Embryonic facial prominence (tissue), 1 donor: ENCODE results near the gene LMNA.
"Not testable (repeated sequence)": the region's sequence is repeated elsewhere in the genome, so short reads cannot be mapped to it uniquely, and the experiment has no call there.

ENCODE experiments used
- DNase-seq: peaks from one replicate; pipeline ENCODE4 v3.0.0-alpha.2; 2016; ENCODE audit errors: extremely low spot score

Gene LMNA

GRCh38 chr1:156104861-156105832 is 9.4 kb upstream of the LMNA start:
- no peak for DNase-seq

- no peak for DNase-seq
Observed at GRCh38 chr1:156106624-156107488, 7.7 kb upstream of the LMNA start.

DNA sequence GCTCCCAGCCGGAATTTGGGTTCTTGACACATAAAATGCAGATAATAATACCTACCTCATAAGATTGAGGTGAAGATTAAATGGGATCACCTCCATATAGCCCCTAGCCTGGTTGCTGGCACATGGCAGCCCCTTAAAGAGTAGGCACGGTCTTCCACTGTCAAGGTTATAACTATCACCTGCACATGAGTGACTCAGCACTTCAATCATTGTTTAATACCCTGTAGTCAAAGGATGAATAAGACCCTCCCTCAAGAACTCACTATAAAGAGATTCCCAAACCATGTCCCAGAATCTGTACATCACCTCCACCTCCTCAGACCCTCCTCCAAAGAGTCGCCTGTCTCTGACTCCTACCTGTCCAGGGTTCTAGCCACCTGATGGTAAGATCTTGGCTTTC is 6.5 kb upstream of the LMNA start:
- no peak for DNase-seq

DNA sequence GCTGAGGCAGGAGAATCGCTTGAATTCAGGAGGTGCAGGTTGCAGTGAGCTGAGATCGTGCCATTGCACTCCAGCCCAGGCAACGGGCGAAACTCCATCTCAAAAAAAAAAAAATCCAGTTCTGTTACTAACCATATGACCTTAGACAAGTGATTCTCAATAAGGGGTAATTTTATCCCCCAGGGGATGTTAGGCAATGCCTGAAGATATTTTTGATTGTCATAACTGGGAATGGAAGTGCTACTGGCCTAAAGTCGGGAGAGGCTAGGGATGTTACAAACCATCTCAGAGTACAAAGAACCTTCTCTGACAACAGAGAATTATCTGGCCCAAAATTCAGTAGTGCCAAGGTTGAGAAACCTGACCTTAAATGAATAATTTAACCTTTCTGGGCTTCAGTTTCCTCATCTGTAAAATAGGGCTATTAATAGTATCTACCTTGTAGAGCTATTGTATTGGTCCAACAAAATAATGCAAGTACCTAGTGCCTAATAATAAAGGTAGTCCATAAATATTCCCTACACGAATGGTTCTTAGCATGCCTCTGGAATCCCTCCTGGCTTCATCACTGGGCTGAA is 5.8 kb upstream of the LMNA start:
- no peak for DNase-seq

GRCh38 chr1:156110252-156110651 is 4.3 kb upstream of the LMNA start:
- no peak for DNase-seq

GRCh38 chr1:156111355-156111962 is 3.1 kb upstream of the LMNA start:
- DNase-seq: no peak

DNA sequence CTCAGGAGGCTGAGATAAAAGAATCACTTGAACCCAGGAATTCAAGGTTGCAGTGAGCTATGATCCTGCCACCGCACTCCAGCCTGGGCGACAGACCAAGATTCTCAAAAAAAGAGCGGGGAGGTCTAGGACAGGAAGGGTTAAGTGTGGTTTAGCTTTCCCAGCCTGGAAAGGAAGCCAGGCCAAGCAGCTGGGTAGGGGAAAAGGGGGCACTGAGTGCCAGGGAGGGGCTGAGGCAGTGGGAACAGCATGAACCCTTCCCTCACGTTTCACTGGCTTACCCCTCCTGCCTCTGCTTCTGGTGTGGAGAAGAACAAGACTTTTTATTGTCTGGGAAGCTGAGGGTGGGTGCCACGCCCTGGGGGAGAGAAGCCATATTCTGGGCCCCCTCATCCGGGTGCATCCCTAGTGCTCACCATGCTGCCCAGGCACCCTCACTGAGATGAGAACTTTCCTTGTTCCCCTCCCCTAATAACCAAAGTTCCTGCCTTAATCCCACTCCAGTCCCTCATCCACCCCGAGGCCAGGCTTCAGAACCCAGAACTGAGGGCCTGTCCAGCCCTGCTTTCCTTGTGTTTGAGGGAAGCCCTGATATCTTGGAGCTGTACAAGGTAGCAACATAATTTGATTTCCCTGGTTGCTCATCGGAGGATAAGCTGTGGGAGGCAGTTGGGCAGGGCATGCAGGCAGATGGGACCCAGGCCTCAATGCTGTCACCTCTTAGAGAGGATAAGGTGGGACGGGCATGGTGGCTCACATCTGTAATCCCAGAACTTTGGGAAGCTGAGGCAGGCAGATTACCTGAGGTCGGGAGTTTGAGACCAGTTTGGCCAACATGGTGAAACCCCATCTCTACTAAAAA is 2.0 kb upstream of the LMNA start:
- no peak for DNase-seq

DNA sequence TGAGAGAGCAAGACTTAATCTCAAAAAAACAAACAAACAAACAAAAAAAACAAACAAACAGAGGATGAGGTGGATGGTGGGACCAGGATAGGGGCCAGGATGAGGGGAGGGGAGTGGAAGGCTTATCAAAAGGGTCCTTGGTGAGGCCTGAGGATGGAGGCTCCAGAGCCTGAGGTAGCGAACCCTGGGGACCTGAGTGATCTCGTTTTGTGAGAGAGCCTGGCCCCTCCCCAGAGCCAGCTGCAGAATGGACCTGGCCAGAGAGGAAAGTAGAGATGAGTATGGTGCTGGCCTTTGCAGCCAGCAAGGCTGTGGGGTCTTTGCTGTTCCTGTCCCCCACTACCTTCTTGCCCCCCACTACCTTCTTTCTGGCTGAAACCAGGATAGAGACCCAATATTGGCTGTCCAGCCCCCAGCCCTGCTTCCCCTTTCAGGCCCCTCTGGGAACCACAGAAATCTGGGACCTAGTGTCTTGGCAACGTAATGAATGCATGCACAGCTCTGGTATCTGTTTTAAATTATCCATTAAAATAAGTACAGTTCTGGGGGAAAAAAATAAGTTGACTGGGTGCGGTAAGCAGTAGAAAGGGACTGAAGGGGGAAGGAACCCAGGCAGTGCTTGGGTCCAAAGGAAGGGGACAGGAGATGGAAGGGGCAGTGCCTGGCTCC is 1.1 kb upstream of the LMNA start:
- peak; percentile 88 for DNase-seq

DNA sequence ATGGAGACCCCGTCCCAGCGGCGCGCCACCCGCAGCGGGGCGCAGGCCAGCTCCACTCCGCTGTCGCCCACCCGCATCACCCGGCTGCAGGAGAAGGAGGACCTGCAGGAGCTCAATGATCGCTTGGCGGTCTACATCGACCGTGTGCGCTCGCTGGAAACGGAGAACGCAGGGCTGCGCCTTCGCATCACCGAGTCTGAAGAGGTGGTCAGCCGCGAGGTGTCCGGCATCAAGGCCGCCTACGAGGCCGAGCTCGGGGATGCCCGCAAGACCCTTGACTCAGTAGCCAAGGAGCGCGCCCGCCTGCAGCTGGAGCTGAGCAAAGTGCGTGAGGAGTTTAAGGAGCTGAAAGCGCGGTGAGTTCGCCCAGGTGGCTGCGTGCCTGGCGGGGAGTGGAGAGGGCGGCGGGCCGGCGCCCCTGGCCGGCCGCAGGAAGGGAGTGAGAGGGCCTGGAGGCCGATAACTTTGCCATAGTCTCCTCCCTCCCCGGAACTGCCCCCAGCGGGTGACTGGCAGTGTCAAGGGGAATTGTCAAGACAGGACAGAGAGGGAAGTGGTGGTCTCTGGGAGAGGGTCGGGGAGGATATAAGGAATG is 505 bp downstream of the LMNA start:
- DNase-seq: no peak

DNA sequence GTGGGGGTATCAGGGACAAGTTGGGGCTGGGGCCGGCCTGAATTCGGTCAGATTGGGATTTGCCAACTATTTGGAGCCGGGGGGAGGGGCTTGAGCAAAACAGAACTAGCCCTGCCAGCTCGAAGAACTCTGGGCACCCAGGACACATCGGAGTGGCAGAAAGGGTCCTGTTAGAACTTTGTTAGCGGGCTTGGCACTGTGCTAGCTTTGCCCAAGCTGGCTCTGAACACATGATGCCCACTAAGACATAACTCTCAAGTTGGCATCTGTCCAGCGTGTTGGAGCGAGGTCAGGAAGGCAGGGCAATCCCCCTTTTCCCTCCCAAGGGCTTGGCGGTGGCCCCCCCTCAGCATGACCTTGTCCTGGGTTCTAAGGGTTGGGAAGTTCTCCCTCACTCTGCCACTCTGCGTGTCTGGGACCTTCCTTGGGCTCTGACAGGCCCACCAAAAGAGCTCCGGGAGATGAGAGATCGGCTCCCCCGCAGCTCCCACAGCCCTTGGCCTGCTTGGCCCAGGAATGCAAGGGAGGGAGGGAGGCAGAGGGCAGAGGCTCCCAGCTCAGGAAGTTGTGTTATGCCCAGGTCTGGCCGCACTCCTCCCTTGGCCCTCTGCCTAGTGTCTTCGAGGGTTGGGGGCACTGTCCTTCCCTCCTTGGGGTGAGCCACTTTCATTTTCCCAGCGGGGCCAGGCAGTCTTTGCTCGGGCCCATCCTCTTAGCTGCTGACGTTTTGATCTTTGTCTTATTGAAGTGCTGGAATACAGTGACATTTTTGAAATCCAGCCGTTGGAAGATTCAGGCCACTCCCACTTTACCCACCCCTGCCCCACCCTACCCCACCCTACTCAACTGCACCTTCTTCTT is 1.2 kb downstream of the LMNA start:
- no peak for DNase-seq

DNA sequence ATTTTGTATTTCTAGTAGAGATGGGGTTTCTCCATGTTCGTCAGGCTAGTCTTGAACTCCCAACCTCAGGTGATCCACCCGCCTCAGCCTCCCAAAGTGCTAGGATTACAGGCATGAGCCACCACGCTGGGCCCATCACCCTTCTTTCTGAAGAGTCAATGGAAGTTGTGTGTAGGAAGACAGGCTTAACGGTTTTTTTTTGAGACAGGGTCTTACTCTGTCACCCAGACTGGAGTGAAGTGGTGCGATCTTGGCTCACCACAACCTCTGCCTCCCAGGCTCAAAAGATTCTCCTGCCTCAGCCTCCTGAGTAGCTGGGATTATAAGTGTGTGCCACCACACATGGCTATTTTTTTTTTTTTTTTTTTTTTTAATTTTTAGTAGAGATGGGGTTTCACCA is 2.2 kb downstream of the LMNA start:
- not testable (repeated sequence) for DNase-seq

- DNase-seq: no peak
Observed at GRCh38 chr1:156117414-156118176, 3.1 kb downstream of the LMNA start.

DNA sequence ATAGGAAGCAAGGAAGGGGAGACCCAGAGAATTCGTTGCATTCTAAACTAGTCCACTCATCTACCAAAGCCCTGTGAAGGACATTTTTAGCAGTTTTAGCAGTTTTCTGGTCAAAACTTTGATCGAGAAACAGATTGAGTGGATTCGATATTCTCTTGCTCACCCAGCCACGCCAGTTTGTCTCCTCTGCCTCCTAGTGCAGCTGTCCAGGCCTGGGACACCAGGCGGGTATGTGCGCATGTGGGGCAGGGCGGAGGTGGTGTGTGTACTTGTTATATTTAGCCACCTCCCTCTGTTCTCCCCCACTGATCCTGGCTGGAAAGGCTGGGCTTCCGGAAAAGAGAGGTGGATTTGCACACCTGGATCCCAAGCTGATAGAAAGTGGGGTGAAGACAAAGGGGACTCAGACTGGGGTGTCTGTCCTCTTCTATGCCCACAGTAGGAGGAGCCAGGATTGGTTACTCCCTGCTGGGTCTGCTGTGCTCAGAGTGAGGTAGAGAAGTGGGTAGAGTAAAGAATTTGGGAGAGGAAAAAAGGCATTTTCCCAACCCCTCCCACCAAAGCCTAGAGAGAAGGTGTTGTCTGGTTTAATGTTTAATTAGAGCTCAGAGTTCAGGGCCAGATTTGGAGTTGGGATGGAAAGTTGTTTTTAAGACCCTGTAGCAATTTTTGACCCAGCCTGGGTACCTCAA is 3.8 kb downstream of the LMNA start:
- DNase-seq: no peak

GRCh38 chr1:156119503-156120209 is 5.1 kb downstream of the LMNA start:
- DNase-seq: no peak

GRCh38 chr1:156120318-156120717 is 5.8 kb downstream of the LMNA start:
- DNase-seq: no peak

DNA sequence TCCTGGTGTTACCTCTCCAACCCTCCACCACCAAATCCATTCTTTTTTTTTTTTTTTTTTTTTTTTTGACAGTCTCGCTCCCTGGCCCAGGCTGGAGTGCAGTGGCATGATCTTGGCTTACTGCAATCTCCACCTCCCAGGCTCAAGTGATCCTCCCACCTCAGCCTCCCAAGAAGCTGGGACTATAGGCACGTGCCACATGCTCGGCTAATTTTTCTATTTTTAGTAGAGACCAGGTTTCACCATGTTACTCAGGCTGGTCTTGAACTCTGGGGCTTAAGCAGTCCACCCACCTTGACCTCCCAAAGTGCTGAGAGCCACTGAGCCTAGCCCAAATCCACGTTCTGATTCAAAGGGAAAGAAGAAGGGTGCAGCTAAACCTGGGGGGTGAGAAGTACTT is 6.5 kb downstream of the LMNA start:
- not testable (repeated sequence) for DNase-seq

DNA sequence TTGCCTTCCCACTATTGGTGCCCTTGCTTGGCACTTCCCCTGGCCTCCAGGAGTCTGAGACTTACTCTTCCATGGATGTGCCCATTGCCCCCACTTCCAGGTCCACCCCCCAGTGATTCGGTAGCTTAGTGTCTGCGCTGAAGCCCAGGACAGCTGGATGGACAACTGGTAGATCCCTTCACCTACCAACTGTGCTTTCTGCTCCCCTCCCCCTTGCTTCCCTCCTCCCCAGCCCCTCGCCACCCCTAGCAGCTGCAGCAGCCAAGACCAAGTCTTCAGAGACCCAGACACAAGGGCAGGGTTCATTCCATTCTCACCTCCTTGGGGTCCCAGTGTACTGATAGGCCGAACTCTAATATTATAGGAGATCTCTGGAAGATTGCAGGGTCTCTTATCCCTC is 6.9 kb downstream of the LMNA start:
- DNase-seq: no peak
